SK-N-SH (cell line): ENCODE results near the gene USO1. TPM values are rescaled to one million over a fixed set of nuclear protein-coding genes. Genes with fewer than 3 reads are reported as not detected.

Source experiments
- CTCF ChIA-PET: fragments of 300-600, 350-600 bp; formaldehyde crosslinking; extraction: SDS; loops from one replicate; lab custom pipeline; 2021; lab: Yijun Ruan, JAX
- POLR2A ChIA-PET: fragments of 350-600 bp; sonication (Branson Sonifier 250); formaldehyde crosslinking; extraction: SDS; loops from one replicate; lab custom pipeline; 2020; ENCODE audit warnings: antibody characterized with exemption, inconsistent platforms; lab: Yijun Ruan, JAX
- DNase-seq: peaks from one replicate; pipeline ENCODE4 v3.0.0; 2012
- H2AFZ ChIP-seq: fragments of 200-600 bp; sonication (generic); 2 replicates; pipeline ENCODE4 v1.8.1; 2016; ENCODE audit warnings: antibody characterized with exemption, mild to moderate bottlenecking, low read depth
- H3F3A ChIP-seq: fragments of 200-600 bp; sonication (generic); replicated peaks from 2 replicates; pipeline ENCODE3; 2016; ENCODE audit warnings: antibody characterized with exemption, mild to moderate bottlenecking; ENCODE audit not compliant: insufficient read depth
- H3K27ac ChIP-seq, 2 experiments: fragments of 200-500 bp in 1 of 2; fragments of 200-600 bp in 1 of 2; sonication (Bioruptor generic) in 1 of 2; sonication (generic), shearing (Covaris generic) in 1 of 2; 2 replicates each; pipeline versions ENCODE4 v1.5.1 to v1.6.1; 2014 to 2016; ENCODE audit warnings: low read depth in 2 of 2, inconsistent platforms in 1 of 2, low read length in 1 of 2, mild to moderate bottlenecking in 1 of 2, mixed read lengths in 1 of 2
- H3K27me3 ChIP-seq: fragments of 200-600 bp; sonication (generic), shearing (Covaris generic); 2 replicates; pipeline ENCODE4 v1.6.1; 2016; ENCODE audit warnings: mixed run types; ENCODE audit not compliant: insufficient read depth
- H3K36me3 ChIP-seq, 2 experiments: fragments of 200-500 bp in 1 of 2; fragments of 200-600 bp in 1 of 2; sonication (Bioruptor generic) in 1 of 2; sonication (generic) in 1 of 2; replicated peaks in 1 of 2; 2 replicates each; pipeline versions ENCODE3 to v1.5.1; 2014 to 2016; ENCODE audit warnings: low read length in 1 of 2, mild to moderate bottlenecking in 1 of 2; ENCODE audit not compliant: insufficient read depth in 2 of 2, control insufficient read depth in 1 of 2
- H3K4me1 ChIP-seq, 2 experiments: fragments of 200-500 bp in 1 of 2; fragments of 200-600 bp in 1 of 2; sonication (Bioruptor generic) in 1 of 2; sonication (generic), shearing (Covaris generic) in 1 of 2; 2 replicates each; pipeline versions ENCODE4 v1.5.1 to v1.6.1; 2014 to 2016; ENCODE audit warnings: low read depth in 1 of 2, low read length in 1 of 2, mixed run types in 1 of 2; ENCODE audit not compliant: insufficient read depth in 2 of 2, control insufficient read depth in 1 of 2
- H3K4me2 ChIP-seq: fragments of 200-600 bp; sonication (generic), shearing (Covaris generic); 2 replicates; pipeline ENCODE4 v1.6.1; 2017; ENCODE audit warnings: mixed run types
- H3K4me3 ChIP-seq, 2 experiments: fragments of 200-500 bp in 1 of 2; fragments of 200-600 bp in 1 of 2; sonication (Bioruptor generic) in 1 of 2; sonication (generic), shearing (Covaris generic) in 1 of 2; 2 replicates each; pipeline versions ENCODE4 v1.5.1 to v1.8.1; 2014 to 2016; ENCODE audit warnings: low read depth in 2 of 2, inconsistent platforms in 1 of 2, low read length in 1 of 2, mild to moderate bottlenecking in 1 of 2, mixed read lengths in 1 of 2, moderate library complexity in 1 of 2
- H3K79me2 ChIP-seq: fragments of 200-600 bp; sonication (generic); 2 replicates; pipeline ENCODE4 v1.8.1; 2017; ENCODE audit warnings: mild to moderate bottlenecking; ENCODE audit not compliant: insufficient read depth
- H3K9ac ChIP-seq: fragments of 200-600 bp; sonication (generic); 2 replicates; pipeline ENCODE4 v1.6.1; 2017; ENCODE audit warnings: mixed run types
- H3K9me2 ChIP-seq: fragments of 200-600 bp; sonication (generic); 2 replicates; pipeline ENCODE4 v1.6.1; 2017; ENCODE audit warnings: mixed run types
- H3K9me3 ChIP-seq: fragments of 200-600 bp; sonication (generic); 2 replicates; pipeline ENCODE4 v1.6.1; 2017; ENCODE audit warnings: mixed run types, mild to moderate bottlenecking, moderate library complexity
- H4K20me1 ChIP-seq: fragments of 200-600 bp; sonication (generic); 2 replicates; pipeline ENCODE4 v1.6.1; 2017; ENCODE audit warnings: mild to moderate bottlenecking, mixed run types; ENCODE audit not compliant: insufficient read depth
- CTCF ChIP-seq: fragments of 200-600 bp; sonication (generic); IDR thresholded peaks from 2 replicates; pipeline ENCODE4 v1.6.1; 2017; ENCODE audit warnings: antibody characterized with exemption, mild to moderate bottlenecking, moderate library complexity
- EP300 ChIP-seq, 2 experiments: IDR thresholded peaks; 2 replicates each; pipeline versions ENCODE4 v1.4.0 to v1.6.1; 2012; ENCODE audit warnings: borderline replicate concordance in 1 of 2, low read depth in 1 of 2, low read length in 1 of 2
- EZH2phosphoT487 ChIP-seq: fragments of 200-600 bp; sonication (generic); IDR thresholded peaks from 2 replicates; pipeline ENCODE4 v1.6.1; 2017; ENCODE audit warnings: low read depth, mixed run types, mild to moderate bottlenecking, antibody characterized with exemption, moderate library complexity, borderline replicate concordance
- FOSL2 ChIP-seq: IDR thresholded peaks from 2 replicates; pipeline ENCODE4 v1.4.0; 2012; ENCODE audit warnings: low read depth, mild to moderate bottlenecking, moderate library complexity, borderline replicate concordance
- GATA2 ChIP-seq: sonication (generic); formaldehyde crosslinking; IDR thresholded peaks from 2 replicates; pipeline ENCODE4 v1.5.0; 2020; ENCODE audit warnings: mild to moderate bottlenecking, missing genetic modification reagents
- NFIC ChIP-seq: IDR thresholded peaks from 2 replicates; pipeline ENCODE4 v1.4.0; 2012; ENCODE audit warnings: borderline replicate concordance
- NRF1 ChIP-seq: IDR thresholded peaks from 2 replicates; pipeline ENCODE4 v1.6.1; 2012; ENCODE audit warnings: low read depth, mild to moderate bottlenecking, low read length
- POLR2AphosphoS5 ChIP-seq: IDR thresholded peaks from 2 replicates; pipeline ENCODE4 v1.6.1; 2012; ENCODE audit warnings: low read depth, low read length
- SIN3A ChIP-seq: IDR thresholded peaks from 2 replicates; pipeline ENCODE4 v1.6.1; 2012; ENCODE audit warnings: low read depth, mild to moderate bottlenecking, low read length, moderate library complexity, borderline replicate concordance
- TAF1 ChIP-seq: IDR thresholded peaks from 2 replicates; pipeline ENCODE4 v1.6.1; 2012; ENCODE audit warnings: low read depth, mild to moderate bottlenecking, low read length, moderate library complexity, borderline replicate concordance
- USF1 ChIP-seq: IDR thresholded peaks from 2 replicates; pipeline ENCODE4 v1.4.0; 2012; ENCODE audit warnings: low read depth, borderline replicate concordance
- YY1 ChIP-seq: IDR thresholded peaks from 2 replicates; pipeline ENCODE4 v1.4.0; 2012; ENCODE audit warnings: low read depth, mild to moderate bottlenecking
- WGBS: methylation state at CpG from one replicate; pipeline ENCODE4 v1.1.6; 2017; ENCODE audit warnings: low lambda C conversion rate; 5-methylcytosine and 5-hydroxymethylcytosine counted together
- polyA plus RNA-seq, 3 experiments: library from polyadenylated mRNA; depleted of rRNA; stranded (reverse); fragments of >200 nt; gene quantifications; 2 replicates each; pipeline ENCODE4 v1.2.3, GENCODE V29; 2012
- TF ChIP-seq, protein P1 (sequence below): IDR thresholded peaks from 2 replicates; pipeline ENCODE4 v1.4.0; 2012; ENCODE audit warnings: low read depth

The USO1 gene
- polyA plus RNA-seq, 1 of the 3 experiments (the other 2 are of a cell fraction), result 25.6 TPM

GRCh38 chr4:75733369-75733768 is 9.0 kb downstream of the USO1 start (continued):
- TF ChIP-seq GATA2, result no peak
- no peak for TF ChIP-seq TAF1
- no peak for TF ChIP-seq SIN3A
- no peak for TF ChIP-seq YY1
- TF ChIP-seq FOSL2, result no peak

- Histone ChIP-seq H3K4me2 (no peak overlapping the region), H3K4me1 (no peaks in the 10 kb centered on the region), H2AFZ (no peak overlapping the region), H3K9ac (no peak overlapping the region), H3K36me3 (peaks cover 0 to 39% of the 10 kb centered on the region in 2 experiments), H3K79me2 (peaks cover 99% of the 10 kb centered on the region), H4K20me1 (peaks cover 35% of the 10 kb centered on the region; the same call in 1 of the 2 replicates), H3K27me3 (no peaks in the 10 kb centered on the region), H3K4me3 (no peak overlapping the region), H3K9me3 (no peaks in the 10 kb centered on the region), H3F3A (peaks cover 5% of the 10 kb centered on the region), H3K9me2 (no peaks in the 10 kb centered on the region), H3K27ac (no peak overlapping the region)
- TF ChIP-seq, protein P1, sequence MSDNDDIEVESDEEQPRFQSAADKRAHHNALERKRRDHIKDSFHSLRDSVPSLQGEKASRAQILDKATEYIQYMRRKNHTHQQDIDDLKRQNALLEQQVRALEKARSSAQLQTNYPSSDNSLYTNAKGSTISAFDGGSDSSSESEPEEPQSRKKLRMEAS, result no peak
- TF ChIP-seq POLR2AphosphoS5, result no peak
- TF ChIP-seq EP300 (IDR thresholded peaks at IDR 0.05; ENCODE audit: borderline replicate concordance in 1 of 2, low read depth in 1 of 2, low read length in 1 of 2), result no peak
- ChIA-PET CTCF (interaction anchor here (4.6 kb wide), 1 partner anchor 11 kb away, joined by 14 read pairs; the partner anchor contains the start of gene USO1), POLR2A (interaction anchor here (1.8 kb wide), 1 partner anchor 10 kb away, joined by 5 read pairs; no protein-coding TSS in a partner anchor)
- no peak for DNase-seq
- 91% methylated on average over 2 of the region's 2 CpGs for WGBS
These were observed 11.1 kb downstream of the USO1 start for GRCh38 chr4:75735525-75735924.

GRCh38 chr4:75736862-75737261 is 12.5 kb downstream of the USO1 start:
- H3K4me2 ChIP-seq, result no peak overlapping the region
- peaks cover 0 to 43% of the 10 kb centered on the region in 2 experiments for H3K36me3 ChIP-seq
- TF ChIP-seq CTCF, result no peak
- TF ChIP-seq YY1, result no peak
- TF ChIP-seq EZH2phosphoT487, result no peak
- TF ChIP-seq USF1, result no peak
- TF ChIP-seq NFIC, result no peak
- TF ChIP-seq NRF1, result no peak
- ChIA-PET POLR2A (interaction anchor here (1.8 kb wide), 1 partner anchor 12 kb away, joined by 5 read pairs; no protein-coding TSS in a partner anchor), CTCF (interaction anchor here (4.6 kb wide), 1 partner anchor 12 kb away, joined by 14 read pairs; the partner anchor contains the start of gene USO1)
- H3K9me2 ChIP-seq, result no peaks in the 10 kb centered on the region
- H3K4me1 ChIP-seq, result no peaks in the 10 kb centered on the region
- H3K27me3 ChIP-seq, result no peaks in the 10 kb centered on the region
- H3K79me2 ChIP-seq, result peaks cover 97% of the 10 kb centered on the region
- no peak overlapping the region for H3K27ac ChIP-seq
- no peak for DNase-seq
- no peaks in the 10 kb centered on the region for H3K9me3 ChIP-seq
- no peak overlapping the region for H2AFZ ChIP-seq
- 87% methylated on average over 2 of the region's 2 CpGs for WGBS
- H3K9ac ChIP-seq, result no peak overlapping the region
- H3F3A ChIP-seq, result peaks cover 10% of the 10 kb centered on the region
- H3K4me3 ChIP-seq, result no peak overlapping the region
- H4K20me1 ChIP-seq, result peaks cover 42% of the 10 kb centered on the region
